WTC11 (cell line): ENCODE data around the gene RBM3. TPM values are rescaled to one million over a fixed set of nuclear protein-coding genes. Genes with fewer than 3 reads are reported as not detected.
"Not testable (repeated sequence)": the region's sequence is repeated elsewhere in the genome, so short reads cannot be mapped to it uniquely, and the experiment has no call there.

Source experiments
- ATAC-seq: fragments of 200-7000 bp; cut with Tn5 transposase; 2 replicates; pipeline ENCODE4 v1.10.0; 2021; ENCODE audit warnings: mild to moderate bottlenecking, moderate library complexity
- CTCF ChIA-PET: fragments of 300-600 bp; sonication (Branson Sonifier 250); formaldehyde crosslinking; loops from one replicate; lab custom pipeline; 2021; ENCODE audit warnings: antibody characterized with exemption; lab: Charles Lee
- POLR2A ChIA-PET: fragments of 350-600 bp; sonication (Branson Sonifier 250); formaldehyde crosslinking; loops from one replicate; lab custom pipeline; 2021; ENCODE audit warnings: antibody characterized with exemption; lab: Charles Lee
- DNase-seq: peaks from one replicate; pipeline ENCODE4 v3.0.0; 2021; ENCODE audit warnings: low spot score
- H3K27ac Mint-ChIP-seq: 2 replicates; pipeline ENCODE4 v1.8.0; 2021; ENCODE audit warnings: mixed read lengths
- H3K27me3 Mint-ChIP-seq: 2 replicates; pipeline ENCODE4 v1.8.0; 2021; ENCODE audit warnings: low read depth, mild to moderate bottlenecking, moderate library complexity, mixed read lengths
- H3K36me3 Mint-ChIP-seq: 2 replicates; pipeline ENCODE4 v1.8.0; 2021; ENCODE audit warnings: mixed read lengths
- H3K4me1 Mint-ChIP-seq: 2 replicates; pipeline ENCODE4 v1.8.0; 2022; ENCODE audit warnings: mixed read lengths
- H3K4me3 Mint-ChIP-seq: 2 replicates; pipeline ENCODE4 v1.8.0; 2021; ENCODE audit warnings: mild to moderate bottlenecking, moderate library complexity, mixed read lengths
- H3K9me3 Mint-ChIP-seq: 2 replicates; pipeline ENCODE4 v1.8.0; 2021; ENCODE audit warnings: mixed read lengths
- EMX1 ChIP-seq: fragments of 250-450 bp; sonication (Bioruptor Pico); IDR thresholded peaks from 2 replicates; pipeline ENCODE4 v1.8.0; 2021; ENCODE audit warnings: mild to moderate bottlenecking
- ESRRA ChIP-seq: sonication (generic); formaldehyde crosslinking; IDR thresholded peaks from 2 replicates; pipeline ENCODE4 v1.8.1; 2022; ENCODE audit warnings: mild to moderate bottlenecking, missing genetic modification reagents, borderline replicate concordance
- FOXK1 ChIP-seq: sonication (generic); formaldehyde crosslinking; IDR thresholded peaks from 2 replicates; pipeline ENCODE4 v1.8.0; 2022; ENCODE audit warnings: mild to moderate bottlenecking, moderate library complexity, missing genetic modification reagents
- IRF1 ChIP-seq: sonication (generic); formaldehyde crosslinking; IDR thresholded peaks from 2 replicates; pipeline ENCODE4 v1.8.0; 2023; ENCODE audit warnings: missing genetic modification reagents
- NR1H2 ChIP-seq: sonication (generic); formaldehyde crosslinking; IDR thresholded peaks from 2 replicates; pipeline ENCODE4 v1.9.0; 2021; ENCODE audit warnings: mild to moderate bottlenecking, moderate library complexity, missing genetic modification reagents
- NR2C2 ChIP-seq: sonication (generic); formaldehyde crosslinking; IDR thresholded peaks from 2 replicates; pipeline ENCODE4 v1.8.0; 2022; ENCODE audit warnings: mild to moderate bottlenecking, missing genetic modification reagents
- SMAD3 ChIP-seq: sonication (generic); formaldehyde crosslinking; IDR thresholded peaks from 2 replicates; pipeline ENCODE4 v1.8.0; 2022; ENCODE audit warnings: missing genetic modification reagents, mild to moderate bottlenecking, borderline replicate concordance
- SP1 ChIP-seq: sonication (generic); formaldehyde crosslinking; conservative IDR thresholded peaks from 2 replicates; pipeline ENCODE4 v1.8.1; 2022; ENCODE audit warnings: missing genetic modification reagents
- ZNF317 ChIP-seq: sonication (generic); formaldehyde crosslinking; IDR thresholded peaks from 2 replicates; pipeline ENCODE4 v1.8.1; 2023; ENCODE audit warnings: low read depth, mild to moderate bottlenecking, moderate library complexity, missing genetic modification reagents, borderline replicate concordance
- ZNF532 ChIP-seq: fragments of 250-450 bp; sonication (Bioruptor Pico); IDR thresholded peaks from 2 replicates; pipeline ENCODE4 v1.9.0; 2021; ENCODE audit warnings: mild to moderate bottlenecking, borderline replicate concordance
- total RNA-seq: library from RNA; stranded (reverse); gene quantifications from 3 replicates; pipeline ENCODE4 v1.2.3, GENCODE V29; 2021
- TF ChIP-seq, protein P1 (sequence below): sonication (generic); formaldehyde crosslinking; IDR thresholded peaks from 2 replicates; pipeline ENCODE4 v1.8.0; 2023; ENCODE audit warnings: missing genetic modification reagents, mild to moderate bottlenecking, borderline replicate concordance
- TF ChIP-seq, protein P2 (sequence below): sonication (generic); formaldehyde crosslinking; IDR thresholded peaks from 2 replicates; pipeline ENCODE4 v1.8.1; 2022; ENCODE audit warnings: low read depth, mild to moderate bottlenecking, moderate library complexity, missing genetic modification reagents, borderline replicate concordance
- TF ChIP-seq, protein P3 (sequence below): fragments of 200-600 bp; IDR thresholded peaks from 2 replicates; pipeline ENCODE4 v1.8.0; 2022; ENCODE audit warnings: antibody characterized with exemption

The RBM3 gene
- total RNA-seq, 1 experiment from 2014 or later, result 148 TPM

GRCh38 chrX:48541140-48541814, 33.0 kb upstream of the RBM3 start (continued):
- TF ChIP-seq, protein P1, sequence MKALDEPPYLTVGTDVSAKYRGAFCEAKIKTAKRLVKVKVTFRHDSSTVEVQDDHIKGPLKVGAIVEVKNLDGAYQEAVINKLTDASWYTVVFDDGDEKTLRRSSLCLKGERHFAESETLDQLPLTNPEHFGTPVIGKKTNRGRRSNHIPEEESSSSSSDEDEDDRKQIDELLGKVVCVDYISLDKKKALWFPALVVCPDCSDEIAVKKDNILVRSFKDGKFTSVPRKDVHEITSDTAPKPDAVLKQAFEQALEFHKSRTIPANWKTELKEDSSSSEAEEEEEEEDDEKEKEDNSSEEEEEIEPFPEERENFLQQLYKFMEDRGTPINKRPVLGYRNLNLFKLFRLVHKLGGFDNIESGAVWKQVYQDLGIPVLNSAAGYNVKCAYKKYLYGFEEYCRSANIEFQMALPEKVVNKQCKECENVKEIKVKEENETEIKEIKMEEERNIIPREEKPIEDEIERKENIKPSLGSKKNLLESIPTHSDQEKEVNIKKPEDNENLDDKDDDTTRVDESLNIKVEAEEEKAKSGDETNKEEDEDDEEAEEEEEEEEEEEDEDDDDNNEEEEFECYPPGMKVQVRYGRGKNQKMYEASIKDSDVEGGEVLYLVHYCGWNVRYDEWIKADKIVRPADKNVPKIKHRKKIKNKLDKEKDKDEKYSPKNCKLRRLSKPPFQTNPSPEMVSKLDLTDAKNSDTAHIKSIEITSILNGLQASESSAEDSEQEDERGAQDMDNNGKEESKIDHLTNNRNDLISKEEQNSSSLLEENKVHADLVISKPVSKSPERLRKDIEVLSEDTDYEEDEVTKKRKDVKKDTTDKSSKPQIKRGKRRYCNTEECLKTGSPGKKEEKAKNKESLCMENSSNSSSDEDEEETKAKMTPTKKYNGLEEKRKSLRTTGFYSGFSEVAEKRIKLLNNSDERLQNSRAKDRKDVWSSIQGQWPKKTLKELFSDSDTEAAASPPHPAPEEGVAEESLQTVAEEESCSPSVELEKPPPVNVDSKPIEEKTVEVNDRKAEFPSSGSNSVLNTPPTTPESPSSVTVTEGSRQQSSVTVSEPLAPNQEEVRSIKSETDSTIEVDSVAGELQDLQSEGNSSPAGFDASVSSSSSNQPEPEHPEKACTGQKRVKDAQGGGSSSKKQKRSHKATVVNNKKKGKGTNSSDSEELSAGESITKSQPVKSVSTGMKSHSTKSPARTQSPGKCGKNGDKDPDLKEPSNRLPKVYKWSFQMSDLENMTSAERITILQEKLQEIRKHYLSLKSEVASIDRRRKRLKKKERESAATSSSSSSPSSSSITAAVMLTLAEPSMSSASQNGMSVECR (CRISPR knock-in tag), result no peak
- TF ChIP-seq EMX1 (CRISPR knock-in tag) (no peak), ZNF532 (CRISPR knock-in tag) (no peak)

- Mint-ChIP-seq H3K36me3 (peaks cover 6% of the 10 kb centered on the region), H3K27me3 (no peaks in the 10 kb centered on the region)
- ATAC-seq, result no peak
- POLR2A ChIA-PET, result no interaction called here
- TF ChIP-seq, protein P2, sequence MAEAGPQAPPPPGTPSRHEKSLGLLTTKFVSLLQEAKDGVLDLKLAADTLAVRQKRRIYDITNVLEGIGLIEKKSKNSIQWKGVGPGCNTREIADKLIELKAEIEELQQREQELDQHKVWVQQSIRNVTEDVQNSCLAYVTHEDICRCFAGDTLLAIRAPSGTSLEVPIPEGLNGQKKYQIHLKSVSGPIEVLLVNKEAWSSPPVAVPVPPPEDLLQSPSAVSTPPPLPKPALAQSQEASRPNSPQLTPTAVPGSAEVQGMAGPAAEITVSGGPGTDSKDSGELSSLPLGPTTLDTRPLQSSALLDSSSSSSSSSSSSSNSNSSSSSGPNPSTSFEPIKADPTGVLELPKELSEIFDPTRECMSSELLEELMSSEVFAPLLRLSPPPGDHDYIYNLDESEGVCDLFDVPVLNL (CRISPR knock-in tag), result no peak
- TF ChIP-seq ZNF317 (CRISPR knock-in tag), result no peak
- no peak for TF ChIP-seq FOXK1
- no peak for TF ChIP-seq NR2C2
- no peak for TF ChIP-seq SMAD3 (CRISPR knock-in tag)
- no peak for TF ChIP-seq ESRRA (CRISPR knock-in tag)
- TF ChIP-seq, protein P3, sequence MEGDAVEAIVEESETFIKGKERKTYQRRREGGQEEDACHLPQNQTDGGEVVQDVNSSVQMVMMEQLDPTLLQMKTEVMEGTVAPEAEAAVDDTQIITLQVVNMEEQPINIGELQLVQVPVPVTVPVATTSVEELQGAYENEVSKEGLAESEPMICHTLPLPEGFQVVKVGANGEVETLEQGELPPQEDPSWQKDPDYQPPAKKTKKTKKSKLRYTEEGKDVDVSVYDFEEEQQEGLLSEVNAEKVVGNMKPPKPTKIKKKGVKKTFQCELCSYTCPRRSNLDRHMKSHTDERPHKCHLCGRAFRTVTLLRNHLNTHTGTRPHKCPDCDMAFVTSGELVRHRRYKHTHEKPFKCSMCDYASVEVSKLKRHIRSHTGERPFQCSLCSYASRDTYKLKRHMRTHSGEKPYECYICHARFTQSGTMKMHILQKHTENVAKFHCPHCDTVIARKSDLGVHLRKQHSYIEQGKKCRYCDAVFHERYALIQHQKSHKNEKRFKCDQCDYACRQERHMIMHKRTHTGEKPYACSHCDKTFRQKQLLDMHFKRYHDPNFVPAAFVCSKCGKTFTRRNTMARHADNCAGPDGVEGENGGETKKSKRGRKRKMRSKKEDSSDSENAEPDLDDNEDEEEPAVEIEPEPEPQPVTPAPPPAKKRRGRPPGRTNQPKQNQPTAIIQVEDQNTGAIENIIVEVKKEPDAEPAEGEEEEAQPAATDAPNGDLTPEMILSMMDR, result no peak
- TF ChIP-seq SP1 (CRISPR knock-in tag), result no peak
- no peak for TF ChIP-seq IRF1
- no peak for TF ChIP-seq NR1H2
- TF ChIP-seq, all 79 proteins: peak for 0
- Mint-ChIP-seq H3K9me3 (no peaks in the 10 kb centered on the region), H3K4me1 (no peaks in the 10 kb centered on the region), H3K4me3 (no peak overlapping the region), H3K27ac (no peak overlapping the region)
- DNase-seq, result no peak
- CTCF ChIA-PET, result interaction anchor here (1.2 kb wide), 1 partner anchor 9 kb away, joined by 4 read pairs; the partner anchor contains the start of gene TBC1D25
These were observed 25.4 kb upstream of the RBM3 start for GRCh38 chrX:48548871-48549270.

DNA sequence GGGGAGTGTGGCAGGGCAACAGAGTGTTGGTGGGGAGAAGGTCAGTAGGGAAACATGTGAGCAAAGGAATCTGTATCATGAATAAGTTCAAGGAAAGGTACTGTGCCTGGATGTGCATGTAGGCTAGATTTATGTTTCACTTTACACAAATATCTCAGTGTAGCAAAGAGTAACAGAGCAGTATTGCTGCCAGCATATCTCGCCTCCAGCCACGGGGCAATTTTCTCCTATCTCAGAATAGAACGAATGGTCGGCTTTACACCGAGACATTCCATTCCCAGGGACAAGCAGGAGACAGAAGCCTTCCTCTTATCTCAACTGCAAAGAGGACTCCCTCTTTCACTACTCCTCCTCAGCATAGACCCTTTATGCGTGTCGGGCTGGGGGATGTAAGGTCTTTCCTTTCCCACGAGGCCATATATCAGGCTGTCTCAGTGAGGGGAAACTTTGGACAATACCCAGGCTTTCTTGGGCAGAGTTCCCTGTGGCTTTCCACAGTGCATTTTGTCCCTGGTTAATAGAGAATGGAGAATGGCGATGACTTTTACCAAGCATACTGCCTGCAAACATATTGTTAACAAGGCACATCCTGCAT, 18.5 kb upstream of the RBM3 start:
- ATAC-seq, CTCF ChIA-PET, H3K9me3 Mint-ChIP-seq, DNase-seq, H3K36me3 Mint-ChIP-seq, H3K4me3 Mint-ChIP-seq, H3K27me3 Mint-ChIP-seq, H3K4me1 Mint-ChIP-seq, H3K27ac Mint-ChIP-seq: not testable (repeated sequence)
- POLR2A ChIA-PET, result interaction anchor here (0.6 kb wide), 1 partner anchor 1440 kb away, joined by 3 read pairs; no protein-coding TSS in a partner anchor
